Endothelial cell of hepatic sinusoid (primary cell): Measurements from ENCODE around the gene ST6GALNAC5.
"Not testable (repeated sequence)": the region's sequence is repeated elsewhere in the genome, so short reads cannot be mapped to it uniquely, and the experiment has no call there.

Source experiments
- in situ Hi-C: cut with HindIII; loops from 2 replicates; pipeline ENCODE4 v1.10.0; 2017; ENCODE audit warnings: low sequenced_read_pairs

Gene ST6GALNAC5

DNA sequence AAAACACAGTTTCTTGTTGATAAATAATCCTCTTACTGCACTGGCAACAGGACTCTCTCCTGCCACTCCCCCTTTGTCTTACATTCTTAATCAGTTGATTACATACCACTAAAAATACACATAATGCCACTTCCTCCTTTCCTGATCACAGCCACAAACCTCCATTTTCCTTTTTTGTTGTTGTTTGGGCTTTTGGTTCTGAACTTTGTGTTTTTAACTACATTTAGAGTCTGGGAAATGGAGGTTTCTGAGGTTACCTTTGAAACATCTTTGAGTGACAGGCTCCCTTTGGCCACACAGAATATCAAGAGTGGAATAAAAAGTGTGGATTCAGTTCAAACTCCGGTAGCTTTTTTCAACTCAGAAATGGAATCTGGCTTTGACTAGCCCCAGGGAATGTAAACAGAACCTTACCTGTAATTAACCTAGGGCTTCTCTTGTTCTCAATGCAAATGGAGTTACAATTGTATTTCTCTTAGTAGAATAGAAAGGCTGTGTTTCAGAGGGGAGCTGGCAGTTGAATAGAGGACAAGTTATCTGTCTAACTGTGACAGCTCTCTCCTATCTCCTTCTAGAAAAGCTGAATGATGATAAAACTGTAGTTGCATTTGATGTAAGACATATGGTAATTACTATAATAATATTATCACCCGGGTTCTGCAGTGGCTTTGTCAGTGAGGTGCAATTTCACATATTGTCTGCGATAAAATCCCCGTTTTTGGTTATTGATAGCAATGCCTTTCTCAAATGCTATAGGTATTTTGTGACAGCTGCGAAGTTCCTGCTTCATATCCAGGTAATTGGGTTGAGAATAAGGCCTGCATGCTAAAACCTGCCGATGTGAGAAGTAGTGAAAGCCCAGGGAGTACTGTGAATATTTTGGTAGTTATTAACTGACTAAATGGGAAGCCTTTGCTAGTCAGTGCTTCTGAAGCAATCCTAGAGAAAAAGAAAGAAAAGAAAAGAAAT is 66.9 kb downstream of the ST6GALNAC5 start:
- in situ Hi-C loops, result no loop called here

DNA sequence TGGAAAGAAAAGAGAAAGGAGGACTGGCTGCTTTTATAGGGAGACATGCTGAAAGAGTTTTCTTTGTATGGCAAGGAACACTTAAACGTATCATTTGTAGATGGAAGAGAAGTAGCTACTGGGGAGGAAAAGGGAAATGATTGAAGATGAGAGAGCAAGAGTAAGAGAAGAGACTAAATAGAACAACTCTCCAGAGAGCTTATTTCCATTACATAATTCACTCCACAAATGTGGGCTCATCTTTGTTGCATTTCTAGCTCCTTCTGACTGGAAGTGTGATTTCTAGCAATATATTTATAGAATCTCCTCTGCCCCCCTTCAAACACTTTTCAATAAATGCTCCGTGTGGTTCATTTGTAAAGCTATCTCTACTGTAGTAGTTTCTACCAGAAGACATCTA is 71.0 kb downstream of the ST6GALNAC5 start:
- in situ Hi-C loops, result no loop called here

DNA sequence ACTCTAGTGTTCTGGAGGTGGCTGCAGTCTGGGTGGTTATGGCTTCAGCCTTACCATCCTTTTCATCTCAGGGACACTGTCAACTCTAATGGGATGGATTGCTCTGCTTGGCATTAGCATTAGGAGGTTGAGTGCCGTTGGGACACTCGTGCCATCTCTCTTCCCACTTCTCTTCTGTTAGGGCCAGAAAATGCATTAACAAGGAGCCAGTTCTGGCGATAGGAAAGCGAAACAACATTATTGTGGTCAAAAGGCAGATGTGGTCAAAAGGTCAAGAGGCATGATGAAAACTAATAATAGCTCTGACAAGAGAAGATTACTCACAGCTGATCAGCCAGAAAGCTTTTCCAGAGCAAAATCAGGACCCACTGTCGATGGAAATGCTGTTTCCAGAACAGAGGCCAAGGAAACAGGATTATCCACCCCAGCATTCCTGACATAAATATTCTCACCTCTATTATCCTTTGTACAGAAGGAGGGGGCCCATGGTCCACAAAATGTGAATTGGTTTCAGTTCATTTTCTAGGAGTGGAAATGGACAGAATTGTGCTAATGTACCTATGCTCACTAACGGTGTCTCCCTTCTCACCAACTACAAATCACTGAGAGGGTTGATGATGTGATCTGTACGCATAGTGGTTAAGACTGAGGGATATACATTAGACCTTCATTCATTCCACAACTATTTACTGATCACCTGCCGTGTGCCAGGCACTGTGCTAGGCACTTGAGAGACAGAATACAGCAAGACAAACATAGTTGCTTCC is 72.0 kb downstream of the ST6GALNAC5 start:
- in situ Hi-C loops, result no loop called here

DNA sequence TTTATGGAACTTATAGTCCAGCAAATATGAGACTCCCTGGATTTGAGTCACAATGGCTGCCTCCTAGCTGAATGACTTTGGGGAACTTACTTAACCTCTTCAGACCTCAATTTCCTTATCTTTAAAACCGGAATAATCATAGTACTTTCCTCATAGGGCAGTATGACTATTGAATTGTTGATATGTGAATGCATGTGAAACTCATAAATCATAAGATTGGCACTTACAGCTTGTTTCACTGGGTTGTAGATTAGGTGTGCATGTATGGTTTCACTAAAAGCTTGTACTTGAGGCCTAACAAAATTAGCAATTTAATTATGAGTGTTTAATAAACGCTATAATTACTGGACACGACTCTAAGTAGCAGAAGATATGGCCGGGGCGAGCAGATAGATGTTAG is 72.5 kb downstream of the ST6GALNAC5 start:
- in situ Hi-C loops, result no loop called here

DNA sequence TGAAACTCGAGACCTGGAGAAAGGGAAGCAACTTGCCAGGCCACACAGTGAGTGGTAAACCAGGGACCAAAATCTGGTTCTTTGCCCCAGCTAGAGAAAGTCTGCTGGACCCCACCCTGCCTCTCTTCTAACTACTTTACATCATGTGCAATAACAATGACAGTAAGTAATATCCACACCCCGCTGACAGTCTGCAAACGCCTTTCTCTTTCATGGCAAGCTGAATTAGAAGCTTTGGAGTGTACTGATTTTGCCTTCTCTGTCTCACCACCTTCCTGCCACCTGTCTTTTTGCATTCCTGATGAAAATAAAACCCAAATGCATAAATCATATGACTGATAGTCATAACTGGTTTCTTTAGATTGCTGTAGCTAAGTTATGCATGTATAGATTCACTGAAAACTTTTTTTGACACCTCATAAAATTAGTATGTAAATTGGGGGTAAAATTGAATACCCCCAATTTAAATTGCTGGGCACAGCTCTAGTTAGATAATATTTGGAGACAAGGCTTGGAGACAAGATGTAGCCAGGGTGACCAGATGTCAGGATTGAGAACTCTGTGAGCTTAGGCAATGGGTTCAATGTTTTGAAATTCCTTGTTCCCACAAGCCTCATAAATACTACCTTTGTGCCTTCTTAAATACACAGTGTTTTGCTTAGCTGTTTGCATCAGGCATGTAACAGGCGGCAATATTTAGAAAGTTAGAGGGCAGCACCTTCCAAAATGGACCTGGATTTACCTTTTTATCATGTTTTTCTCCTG is 73.5 kb downstream of the ST6GALNAC5 start:
- in situ Hi-C loops, result no loop called here

DNA sequence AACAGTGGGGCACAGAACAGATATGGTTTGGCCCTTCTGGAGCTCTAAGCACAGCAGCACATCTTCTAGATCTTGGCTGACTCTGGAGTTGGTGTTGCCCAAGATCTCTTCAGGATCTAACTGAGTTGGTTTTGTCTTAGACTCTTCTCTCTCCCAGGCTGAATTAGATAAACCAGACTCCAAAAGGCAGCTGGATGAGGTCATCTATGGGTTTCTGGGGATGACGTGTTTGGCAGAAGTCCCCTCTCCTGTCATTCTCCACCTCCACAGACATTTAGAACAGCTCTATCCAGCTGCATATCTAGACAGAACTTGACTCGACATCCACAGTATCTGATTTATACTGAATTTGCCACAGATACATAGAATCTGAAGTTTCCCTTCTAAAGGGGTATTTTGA is 75.3 kb downstream of the ST6GALNAC5 start:
- in situ Hi-C loops, result no loop called here

DNA sequence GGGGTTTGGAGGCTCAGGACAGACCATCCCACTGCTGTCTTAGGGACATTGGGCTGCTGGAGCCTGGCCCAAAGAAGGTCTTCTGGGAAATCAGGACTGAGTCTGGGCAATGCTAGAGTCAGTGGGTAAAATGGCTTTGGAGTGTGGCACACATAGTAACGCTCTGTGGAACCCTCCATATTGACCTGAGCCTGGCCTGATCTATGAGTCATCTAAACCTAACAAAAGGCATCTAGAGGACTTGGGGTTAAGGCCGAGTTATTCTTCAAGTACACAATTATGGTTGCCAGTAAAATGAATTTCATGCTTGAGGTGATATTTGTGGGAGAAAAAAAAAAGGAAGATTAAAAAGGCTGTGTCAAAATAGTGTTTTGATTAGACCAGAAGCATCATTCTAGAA is 77.7 kb downstream of the ST6GALNAC5 start:
- in situ Hi-C loops, result no loop called here

DNA sequence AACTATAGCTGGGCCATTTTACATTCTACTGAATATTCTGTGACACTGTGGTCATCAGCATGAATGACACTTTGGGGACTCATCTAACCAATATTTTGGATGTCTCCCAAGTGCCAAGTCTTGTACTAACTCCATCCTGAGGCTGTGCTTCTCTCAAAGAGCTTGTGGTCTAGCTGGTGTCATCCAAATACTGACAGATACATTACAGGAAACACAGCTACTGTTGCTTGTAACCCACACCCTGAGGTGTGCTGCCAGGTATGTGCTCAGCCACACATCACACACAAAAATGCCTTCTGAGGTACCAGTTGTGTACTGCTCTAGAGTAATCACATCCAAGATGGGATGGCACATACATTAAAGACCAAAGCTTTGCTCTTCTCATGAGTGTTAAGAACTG is 81.6 kb downstream of the ST6GALNAC5 start:
- in situ Hi-C loops, result no loop called here

DNA sequence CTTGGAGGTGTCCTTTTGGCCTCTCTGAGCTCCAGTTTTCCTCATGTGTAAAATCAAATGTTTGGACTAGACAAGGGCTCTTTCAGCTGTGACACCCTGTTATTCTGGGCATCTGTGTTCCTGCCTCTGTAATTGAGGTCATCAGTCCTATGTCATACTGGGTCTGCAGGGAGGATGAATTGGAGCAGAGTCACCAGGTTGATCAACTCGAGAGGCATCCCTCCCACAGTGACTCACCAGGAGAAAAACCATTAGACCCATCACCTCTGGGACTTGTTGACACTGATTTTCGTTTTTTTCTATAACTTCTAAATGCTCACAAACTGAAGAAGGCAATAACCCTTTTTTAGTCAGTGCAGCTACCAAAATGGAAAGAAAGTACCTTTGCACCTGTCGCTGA is 82.2 kb downstream of the ST6GALNAC5 start:
- in situ Hi-C loops, result no loop called here

DNA sequence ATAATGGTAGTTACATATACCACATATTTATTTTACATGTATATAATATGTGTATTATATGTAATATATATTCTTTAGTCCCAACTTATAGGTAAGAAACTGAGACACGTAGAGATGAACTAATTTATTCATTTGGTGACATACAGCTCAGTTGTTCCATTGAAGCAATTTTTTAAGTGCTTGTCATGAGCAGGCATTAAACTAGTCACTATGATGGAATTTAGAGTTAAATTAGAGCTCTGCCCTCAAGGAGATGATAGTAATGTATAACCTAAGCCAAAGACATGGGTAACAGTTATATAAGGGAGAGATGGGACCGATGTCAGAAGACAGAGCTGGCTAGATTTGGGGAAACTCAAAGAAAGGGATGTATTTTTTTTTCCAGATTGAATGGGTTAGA is 83.0 kb downstream of the ST6GALNAC5 start:
- in situ Hi-C loops, result no loop called here

DNA sequence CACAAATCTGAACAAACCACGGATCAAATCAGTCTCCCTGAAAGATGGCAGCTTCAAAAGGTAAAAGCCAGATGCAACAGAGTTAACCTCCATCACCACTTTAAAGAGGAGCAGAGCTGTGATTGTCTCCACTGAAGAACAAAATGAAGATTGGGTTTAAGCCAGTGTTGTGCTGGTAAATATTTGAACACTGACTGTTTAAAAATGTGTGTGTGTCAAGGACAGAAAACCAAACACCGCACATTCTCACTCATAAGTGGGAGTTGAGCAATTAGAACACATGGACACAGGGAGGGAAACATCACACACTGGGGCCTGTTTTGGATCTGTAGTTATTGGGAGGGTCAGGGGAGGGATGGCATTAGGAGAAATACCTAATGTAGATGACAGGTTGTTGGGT is 83.9 kb downstream of the ST6GALNAC5 start:
- in situ Hi-C loops, result no loop called here

DNA sequence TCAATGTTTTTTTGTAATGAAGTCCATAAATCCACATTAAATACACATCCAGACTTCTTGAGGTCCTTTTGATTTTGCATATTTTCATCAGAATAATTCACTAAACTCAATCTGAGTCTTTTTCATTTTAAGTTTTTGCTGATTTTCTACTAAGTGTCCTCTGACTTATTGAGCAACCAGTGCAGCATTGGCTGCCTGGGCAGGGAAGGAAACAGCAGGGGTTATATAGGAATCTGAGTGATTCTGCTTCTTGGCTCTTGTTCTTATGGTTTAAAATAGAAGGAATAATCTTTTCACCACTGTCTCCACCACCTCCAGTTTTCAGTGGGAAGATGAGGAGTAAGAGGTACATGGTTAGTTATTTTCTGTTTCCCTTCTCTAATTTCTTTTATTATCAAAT is 88.4 kb downstream of the ST6GALNAC5 start:
- in situ Hi-C loops, result no loop called here

DNA sequence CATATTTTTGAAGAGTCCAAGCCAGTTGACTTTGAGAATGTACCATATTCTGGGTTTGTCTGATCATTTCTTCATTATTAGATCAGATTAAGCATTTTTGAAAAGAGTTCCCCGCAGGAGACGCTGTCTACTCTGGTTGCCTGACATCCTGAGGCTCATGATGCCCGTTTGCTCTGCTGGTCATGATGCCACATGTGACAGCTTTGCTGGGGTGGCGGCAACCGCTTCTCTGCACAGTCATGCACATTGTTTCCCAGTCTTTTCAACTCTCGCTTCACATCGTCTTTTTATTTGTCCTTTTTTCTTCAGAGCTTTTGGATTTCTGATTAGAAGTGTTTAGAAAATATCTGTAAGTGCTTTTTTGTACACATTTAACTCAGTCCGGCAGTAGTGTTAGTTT is 90.7 kb downstream of the ST6GALNAC5 start:
- in situ Hi-C loops, result no loop called here

DNA sequence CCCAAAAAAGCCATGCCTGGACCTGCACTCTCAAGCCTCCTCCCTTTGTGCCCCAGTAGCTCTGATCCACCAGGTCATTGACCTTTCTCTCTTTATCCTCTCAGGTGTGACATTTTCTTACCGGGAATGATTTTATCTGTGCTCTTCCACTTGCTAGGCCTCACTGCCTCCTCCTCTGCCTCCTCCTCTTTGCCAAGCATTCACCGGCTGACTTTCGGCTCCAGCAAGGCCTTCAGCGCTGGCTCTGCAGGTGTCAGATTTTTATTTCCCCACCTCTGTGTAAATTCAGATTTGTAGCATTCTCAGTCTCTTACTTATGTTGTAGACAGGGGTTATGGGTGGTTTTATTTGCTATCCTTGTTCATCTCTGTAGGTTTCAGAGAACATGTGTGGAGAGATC is 91.5 kb downstream of the ST6GALNAC5 start:
- in situ Hi-C loops, result no loop called here

DNA sequence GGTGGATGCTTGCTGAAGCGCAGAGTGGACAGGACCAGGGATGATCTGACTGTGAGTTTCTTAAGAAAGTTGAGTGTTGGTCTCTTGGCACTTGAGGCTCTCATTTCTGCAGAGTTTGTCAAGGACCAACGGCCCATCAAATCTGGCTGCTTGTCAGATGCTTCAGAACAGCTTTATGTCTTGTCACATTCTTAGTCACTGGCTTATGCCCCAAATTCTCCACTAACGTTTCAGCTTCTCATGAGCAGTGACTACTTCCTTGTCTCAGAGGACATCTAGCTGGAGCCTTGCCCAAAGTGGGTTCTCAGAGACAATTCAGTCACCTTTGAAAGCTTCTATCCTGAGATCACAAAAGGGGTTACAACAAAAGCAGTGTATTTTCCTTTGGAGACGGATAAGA is 92.3 kb downstream of the ST6GALNAC5 start:
- in situ Hi-C loops, result no loop called here

DNA sequence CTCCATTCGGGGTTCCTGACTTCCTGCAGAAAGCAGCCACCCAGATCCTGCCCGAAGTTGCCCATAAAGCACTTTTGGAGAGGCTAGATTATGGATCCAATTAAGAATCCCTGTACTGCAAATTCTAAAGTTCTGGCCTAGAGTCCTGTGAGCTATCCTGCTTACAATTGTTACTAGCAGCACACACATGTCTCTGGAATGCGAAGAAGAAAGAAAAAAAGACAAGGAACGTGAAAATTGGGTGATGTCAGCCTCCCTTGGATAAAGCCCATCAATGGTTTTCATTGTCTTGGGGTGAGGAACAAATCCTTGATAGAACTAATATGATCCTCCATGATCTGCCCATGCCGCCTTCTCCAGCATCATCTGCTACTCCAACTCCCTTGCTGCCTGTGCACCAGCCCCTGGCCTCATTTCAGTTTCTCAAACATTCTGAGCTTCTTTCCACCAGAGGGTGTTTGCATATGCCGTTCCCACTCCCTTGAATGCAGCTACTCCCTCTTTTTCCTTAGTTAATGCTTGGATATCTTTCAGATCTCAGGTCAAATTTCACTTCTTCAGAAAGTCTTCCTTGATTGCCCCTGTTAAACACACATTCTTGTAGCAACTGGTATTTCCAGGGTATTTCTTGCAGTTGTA is 94.0 kb downstream of the ST6GALNAC5 start:
- in situ Hi-C loops, result no loop called here

DNA sequence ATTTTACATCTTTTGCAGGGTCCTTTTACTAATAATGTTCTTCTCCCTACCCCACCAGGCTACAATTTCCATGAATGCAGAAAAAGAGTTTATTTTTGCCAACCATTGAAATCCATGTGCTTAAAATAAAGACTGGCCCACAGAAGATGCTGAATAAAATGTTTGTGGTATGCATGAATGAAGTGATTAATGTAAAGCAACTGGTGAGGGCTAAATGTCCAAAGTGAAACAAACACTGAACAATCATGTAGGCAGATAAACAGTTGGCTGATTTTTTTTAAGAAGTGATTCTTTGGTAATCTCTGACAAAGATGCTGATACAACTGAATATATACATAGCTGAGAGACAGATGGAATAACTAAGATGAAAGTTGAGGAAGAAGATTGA is 94.5 kb downstream of the ST6GALNAC5 start:
- in situ Hi-C loops, result no loop called here

DNA sequence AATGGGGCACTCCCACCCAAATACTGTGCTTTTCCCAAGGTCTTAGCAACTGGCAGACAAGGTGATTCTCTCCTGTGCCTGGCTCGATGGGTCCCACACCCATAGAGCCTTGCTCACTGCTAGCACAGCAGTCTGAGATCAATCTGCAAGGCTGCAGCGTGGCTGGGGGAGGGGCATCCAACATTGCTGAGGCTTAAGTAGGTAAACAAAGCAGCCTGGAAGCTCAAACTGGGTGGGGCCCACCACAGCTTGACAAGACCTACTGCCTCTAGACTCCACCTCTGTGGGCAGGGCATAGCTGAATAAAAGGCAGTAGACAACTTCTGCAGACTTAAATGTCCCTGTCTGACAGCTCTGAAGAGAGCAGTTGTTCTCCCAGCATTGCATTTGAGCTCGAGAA is 114.0 kb downstream of the ST6GALNAC5 start:
- in situ Hi-C loops, result not testable (repeated sequence)

DNA sequence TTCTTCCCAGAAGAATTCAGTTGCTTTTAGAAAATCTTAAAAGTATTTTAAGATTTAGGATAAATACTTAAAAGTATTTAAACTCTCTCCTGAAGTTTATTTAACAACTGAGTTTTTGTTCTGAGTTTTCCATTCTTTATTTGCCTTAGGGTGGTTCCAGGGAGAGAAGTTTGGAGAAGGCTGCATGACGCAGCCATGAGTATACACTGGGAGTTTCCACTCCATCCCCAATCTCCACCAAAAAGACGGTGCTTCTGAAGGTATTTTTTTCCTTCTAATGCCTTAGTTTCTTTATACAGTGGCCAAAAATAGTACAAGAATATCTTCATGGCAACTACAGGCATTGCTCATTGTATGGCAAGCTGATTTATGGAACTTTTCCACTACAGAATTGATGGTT is 122.7 kb downstream of the ST6GALNAC5 start:
- in situ Hi-C loops, result no loop called here

DNA sequence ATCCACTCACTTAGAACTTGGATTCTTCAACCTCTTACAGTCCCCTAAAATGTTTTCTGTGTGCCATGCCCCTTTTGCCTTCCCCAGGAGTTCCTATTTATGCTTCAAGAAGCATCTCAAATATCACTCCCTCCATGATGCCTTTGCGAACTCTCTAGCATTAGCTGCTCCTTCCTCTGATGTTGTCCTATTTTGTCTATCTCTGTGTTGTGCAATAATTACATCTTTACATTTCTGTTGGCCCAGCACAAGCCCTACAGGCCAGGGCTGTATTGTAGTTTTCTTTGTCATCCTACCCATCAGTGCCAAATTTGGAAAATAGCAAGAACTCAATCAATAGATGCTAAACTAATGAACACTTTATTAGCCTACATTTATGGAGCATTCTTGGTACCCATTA is 125.8 kb downstream of the ST6GALNAC5 start:
- in situ Hi-C loops, result no loop called here
